Measurements from ENCODE around the gene C11orf16.
A peak's percentile ranks its signal among the peaks of the same experiment; 100 is the strongest.
"Not testable (repeated sequence)": the region's sequence is repeated elsewhere in the genome, so short reads cannot be mapped to it uniquely, and the experiment has no call there.

The C11orf16 gene

GRCh38 chr11:8932564-8933180 is at the start of gene C11orf16:
Gene C11orf16 (minus strand): TSS chr11:8932947. CDS start chr11:8932308, 639 bp downstream.
- DNase-seq = peak; percentile 14

- DNase-seq = no peak
Measured at GRCh38 chr11:8980485-8980884, 47.7 kb upstream of the C11orf16 start.

GRCh38 chr11:8979365-8979764 is 46.6 kb upstream of the C11orf16 start:
- not testable (repeated sequence) for DNase-seq

GRCh38 chr11:8973121-8973520 is 40.4 kb upstream of the C11orf16 start:
- DNase-seq = no peak

GRCh38 chr11:8971924-8972316 is 39.2 kb upstream of the C11orf16 start:
- no peak for DNase-seq

- no peak for DNase-seq
Measured at GRCh38 chr11:8971196-8971923, 38.6 kb upstream of the C11orf16 start.

GRCh38 chr11:8967184-8967583 is 34.4 kb upstream of the C11orf16 start:
- no peak for DNase-seq

GRCh38 chr11:8964324-8965320 is 31.9 kb upstream of the C11orf16 start, which contains the start of gene TMEM9B:
Gene TMEM9B (minus strand): TSS chr11:8964442. CDS start chr11:8964313, 129 bp downstream.
- peak; percentile 83 for DNase-seq

- DNase-seq = peak; percentile 80
Measured at GRCh38 chr11:8963569-8964323, 31.0 kb upstream of the C11orf16 start.

- no peak for DNase-seq
Measured at GRCh38 chr11:8962841-8963240, 30.1 kb upstream of the C11orf16 start.

GRCh38 chr11:8961401-8961800 is 28.7 kb upstream of the C11orf16 start:
- no peak for DNase-seq

- peak; percentile 57 for DNase-seq
Measured at GRCh38 chr11:8959546-8960166, 26.9 kb upstream of the C11orf16 start.

GRCh38 chr11:8956860-8957259 is 24.1 kb upstream of the C11orf16 start:
- DNase-seq = no peak

GRCh38 chr11:8948886-8949285 is 16.1 kb upstream of the C11orf16 start:
- no peak for DNase-seq

- no peak for DNase-seq
Measured at GRCh38 chr11:8947230-8947943, 14.6 kb upstream of the C11orf16 start.

- no peak for DNase-seq
Measured at GRCh38 chr11:8942518-8943066, 9.8 kb upstream of the C11orf16 start, which contains the start of gene ASCL3. Gene ASCL3 (minus strand): TSS chr11:8943016. CDS start chr11:8938161, 4,855 bp downstream.

GRCh38 chr11:8941341-8942103 is 8.8 kb upstream of the C11orf16 start:
- DNase-seq = no peak

GRCh38 chr11:8937659-8938058 is 4.9 kb upstream of the C11orf16 start:
- no peak for DNase-seq

GRCh38 chr11:8937159-8937558 is 4.4 kb upstream of the C11orf16 start:
- DNase-seq = no peak

- not testable (repeated sequence) for DNase-seq
Measured at GRCh38 chr11:8935789-8936188, 3.0 kb upstream of the C11orf16 start.

All from COR-L47 (cell line).